Chondrocyte (in vitro differentiated cells): Measurements from ENCODE around the gene FAM89A. TPM values are rescaled to one million over a fixed set of nuclear protein-coding genes. Genes with fewer than 3 reads are reported as not detected.

Source experiments
- DNase-seq: peaks from one replicate; pipeline ENCODE4 v3.0.0; 2021; ENCODE audit warnings: mixed read lengths, low spot score
- H3K27ac Mint-ChIP-seq: one replicate; pipeline ENCODE4 v1.8.0; 2021; ENCODE audit warnings: mild to moderate bottlenecking, moderate library complexity, mixed read lengths; ENCODE audit not compliant: unreplicated experiment
- H3K27me3 Mint-ChIP-seq: 2 replicates; pipeline ENCODE4 v1.8.0; 2021; ENCODE audit warnings: low read depth, mixed read lengths
- H3K36me3 Mint-ChIP-seq: 2 replicates; pipeline ENCODE4 v1.8.0; 2021; ENCODE audit warnings: low read depth, mixed read lengths
- H3K4me1 Mint-ChIP-seq: 2 replicates; pipeline ENCODE4 v1.8.0; 2021; ENCODE audit warnings: low read depth, mild to moderate bottlenecking, mixed read lengths
- H3K4me3 Mint-ChIP-seq: one replicate; pipeline ENCODE4 v1.8.0; 2021; ENCODE audit warnings: mild to moderate bottlenecking, moderate library complexity, mixed read lengths; ENCODE audit not compliant: unreplicated experiment
- H3K9me3 Mint-ChIP-seq: 2 replicates; pipeline ENCODE4 v1.8.0; 2021; ENCODE audit warnings: low read depth, mixed read lengths
- CTCF ChIP-seq: fragments of 200-600 bp; sonication (generic); IDR thresholded peaks from 2 replicates; pipeline ENCODE4 v1.5.0; 2021; ENCODE audit warnings: antibody characterized with exemption, mild to moderate bottlenecking, moderate library complexity
- total RNA-seq: library from RNA; stranded (reverse); gene quantifications from 3 replicates; pipeline ENCODE4 v1.2.1, GENCODE V29; 2021

The FAM89A gene
- total RNA-seq, 1 donor from 2014 or later = 19.7 TPM

- peaks cover 15% of the 10 kb centered on the region for H3K4me1 Mint-ChIP-seq
- H3K27ac Mint-ChIP-seq = no peak overlapping the region
- H3K9me3 Mint-ChIP-seq = peaks cover 2% of the 10 kb centered on the region
- DNase-seq = no peak
- H3K4me3 Mint-ChIP-seq = no peak overlapping the region
- peaks cover 2% of the 10 kb centered on the region for H3K36me3 Mint-ChIP-seq
- H3K27me3 Mint-ChIP-seq = peaks cover 4% of the 10 kb centered on the region
- TF ChIP-seq CTCF = no peak
Observed at GRCh38 chr1:231064418-231064817, 24.4 kb upstream of the FAM89A start.

DNA sequence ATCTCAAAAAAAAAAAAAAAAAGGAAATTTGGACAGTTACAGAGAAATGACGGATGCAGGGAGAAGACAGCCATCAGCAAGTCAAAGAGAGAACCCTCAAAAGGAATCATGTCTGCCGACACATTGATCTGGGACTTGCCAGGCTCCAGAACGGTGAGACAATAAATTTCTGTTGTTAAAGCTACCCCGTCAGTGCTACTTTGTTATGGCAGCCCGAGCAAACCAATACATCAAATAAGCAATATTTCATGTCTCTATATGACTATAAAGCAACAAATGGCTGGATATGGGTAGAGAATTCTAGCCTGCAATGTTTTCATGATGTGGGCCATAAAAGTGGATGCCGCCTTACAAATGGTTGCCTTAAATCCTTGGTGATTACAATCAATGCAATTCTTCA, 23.3 kb upstream of the FAM89A start:
- no peak overlapping the region for H3K4me3 Mint-ChIP-seq
- no peak for TF ChIP-seq CTCF
- no peak overlapping the region for H3K27ac Mint-ChIP-seq
- peaks cover 4% of the 10 kb centered on the region for H3K27me3 Mint-ChIP-seq
- peaks cover 2% of the 10 kb centered on the region for H3K9me3 Mint-ChIP-seq
- peaks cover 2% of the 10 kb centered on the region for H3K36me3 Mint-ChIP-seq
- no peak for DNase-seq
- peaks cover 15% of the 10 kb centered on the region for H3K4me1 Mint-ChIP-seq

- peak overlapping the region; percentile 32 for H3K27ac Mint-ChIP-seq
- peaks cover 4% of the 10 kb centered on the region for H3K27me3 Mint-ChIP-seq
- H3K4me3 Mint-ChIP-seq = no peak overlapping the region
- DNase-seq = no peak
- peaks cover 2% of the 10 kb centered on the region for H3K36me3 Mint-ChIP-seq
- peaks cover 15% of the 10 kb centered on the region for H3K4me1 Mint-ChIP-seq
- TF ChIP-seq CTCF = no peak
- peaks cover 2% of the 10 kb centered on the region for H3K9me3 Mint-ChIP-seq
Observed at GRCh38 chr1:231062500-231063270, 22.6 kb upstream of the FAM89A start.

GRCh38 chr1:231059566-231060193, 19.6 kb upstream of the FAM89A start:
- Mint-ChIP-seq H3K9me3 (peaks cover 16% of the 10 kb centered on the region), H3K4me1 (peaks cover 15% of the 10 kb centered on the region), H3K4me3 (no peak overlapping the region), H3K36me3 (peaks cover 2% of the 10 kb centered on the region), H3K27me3 (no peaks in the 10 kb centered on the region), H3K27ac (no peak overlapping the region)
- DNase-seq = no peak
- no peak for TF ChIP-seq CTCF

- Mint-ChIP-seq H3K36me3 (peaks cover 2% of the 10 kb centered on the region), H3K4me3 (no peak overlapping the region), H3K4me1 (peaks cover 20% of the 10 kb centered on the region), H3K9me3 (peaks cover 16% of the 10 kb centered on the region), H3K27me3 (no peaks in the 10 kb centered on the region), H3K27ac (no peak overlapping the region)
- no peak for DNase-seq
- TF ChIP-seq CTCF = no peak
Observed at GRCh38 chr1:231058416-231059109, 18.5 kb upstream of the FAM89A start.
